DOHH2 (cell line): ENCODE measurements around the gene RNF224.

Experiments
- EZH2phosphoT487 ChIP-seq: fragments of 200-600 bp; sonication (generic); IDR thresholded peaks from 2 replicates; pipeline ENCODE4 v1.6.1; 2017; ENCODE audit warnings: borderline replicate concordance, mild to moderate bottlenecking, antibody characterized with exemption, low read length, moderate library complexity, mixed read lengths
- TF ChIP-seq, protein P1 (sequence below): fragments of 200-600 bp; sonication (generic); IDR thresholded peaks from one replicate; pipeline ENCODE4 v1.5.1; 2014; ENCODE audit warnings: antibody characterized with exemption, mild to moderate bottlenecking, low read depth, low read length; ENCODE audit not compliant: poor library complexity, severe bottlenecking

DNA sequence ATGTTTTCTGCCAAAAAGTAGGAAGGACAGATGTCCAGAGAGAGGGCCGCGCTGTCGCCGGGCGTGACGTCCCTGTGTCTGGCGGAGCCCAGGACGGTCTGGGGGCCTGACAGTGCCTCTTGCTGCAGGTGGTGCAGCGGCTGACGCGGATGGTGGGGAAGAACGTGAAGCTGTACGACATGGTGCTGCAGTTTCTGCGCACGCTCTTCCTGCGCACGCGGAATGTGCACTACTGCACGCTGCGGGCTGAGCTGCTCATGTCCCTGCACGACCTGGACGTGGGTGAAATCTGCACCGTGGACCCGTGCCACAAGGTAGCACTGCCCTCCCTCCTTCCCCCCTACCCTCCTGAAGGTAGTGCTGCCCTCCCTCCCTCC, 35.6 kb downstream of the RNF224 start:
- TF ChIP-seq, protein P1, sequence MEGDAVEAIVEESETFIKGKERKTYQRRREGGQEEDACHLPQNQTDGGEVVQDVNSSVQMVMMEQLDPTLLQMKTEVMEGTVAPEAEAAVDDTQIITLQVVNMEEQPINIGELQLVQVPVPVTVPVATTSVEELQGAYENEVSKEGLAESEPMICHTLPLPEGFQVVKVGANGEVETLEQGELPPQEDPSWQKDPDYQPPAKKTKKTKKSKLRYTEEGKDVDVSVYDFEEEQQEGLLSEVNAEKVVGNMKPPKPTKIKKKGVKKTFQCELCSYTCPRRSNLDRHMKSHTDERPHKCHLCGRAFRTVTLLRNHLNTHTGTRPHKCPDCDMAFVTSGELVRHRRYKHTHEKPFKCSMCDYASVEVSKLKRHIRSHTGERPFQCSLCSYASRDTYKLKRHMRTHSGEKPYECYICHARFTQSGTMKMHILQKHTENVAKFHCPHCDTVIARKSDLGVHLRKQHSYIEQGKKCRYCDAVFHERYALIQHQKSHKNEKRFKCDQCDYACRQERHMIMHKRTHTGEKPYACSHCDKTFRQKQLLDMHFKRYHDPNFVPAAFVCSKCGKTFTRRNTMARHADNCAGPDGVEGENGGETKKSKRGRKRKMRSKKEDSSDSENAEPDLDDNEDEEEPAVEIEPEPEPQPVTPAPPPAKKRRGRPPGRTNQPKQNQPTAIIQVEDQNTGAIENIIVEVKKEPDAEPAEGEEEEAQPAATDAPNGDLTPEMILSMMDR, result no peak
- TF ChIP-seq EZH2phosphoT487, result no peak
